ENCODE data around the gene LOC128125822.
"Not testable (repeated sequence)": the region's sequence is repeated elsewhere in the genome, so short reads cannot be mapped to it uniquely, and the experiment has no call there.

LOC128125822 gene

GRCh38 chr6:63584125-63584514 lies 11.8 kb downstream of the LOC128125822 start:
- ChIA-PET CTCF (interaction anchor here (0.6 to 2.9 kb wide), 7 partner anchors 10 to 235 kb away, joined by 3 to 18 read pairs (median 5); no protein-coding TSS in a partner anchor), POLR2A (interaction anchor here (0.5 to 2.1 kb wide), 12 partner anchors 10 to 295 kb away, joined by 3 to 11 read pairs (median 4); partner anchors contain the start of gene PHF3)
- Mint-ChIP-seq H3K36me3 (ENCODE audit: insufficient read depth, unreplicated experiment) (peaks cover 63% of the 10 kb centered on the region), H3K4me1 (ENCODE audit: insufficient read depth, unreplicated experiment) (peaks cover 4% of the 10 kb centered on the region), H3K27ac (ENCODE audit: low read depth, unreplicated experiment) (no peak overlapping the region), H3K4me3 (ENCODE audit: unreplicated experiment) (no peak overlapping the region), H3K9me3 (ENCODE audit: unreplicated experiment) (no peaks in the 10 kb centered on the region), H3K27me3 (ENCODE audit: insufficient read depth, unreplicated experiment) (no peaks in the 10 kb centered on the region)
- peak; percentile 44 for DNase-seq (ENCODE audit: unreplicated experiment)
- TF ChIP-seq CTCF (IDR thresholded peaks at IDR 0.05; ENCODE audit: unreplicated experiment) = no peak
- BruUV-seq (replicated peaks) = no TSS peak
- intact Hi-C loops (cut with micrococcal nuclease) = no loop called here

GRCh38 chr6:63584566-63584965 lies 12.3 kb downstream of the LOC128125822 start:
- no TSS peak for BruUV-seq (replicated peaks)
- H3K9me3 Mint-ChIP-seq (ENCODE audit: unreplicated experiment) = no peaks in the 10 kb centered on the region
- intact Hi-C loops (cut with micrococcal nuclease) = no loop called here
- TF ChIP-seq CTCF (IDR thresholded peaks at IDR 0.05; ENCODE audit: unreplicated experiment) = no peak
- peaks cover 59% of the 10 kb centered on the region for H3K36me3 Mint-ChIP-seq (ENCODE audit: insufficient read depth, unreplicated experiment)
- no peak overlapping the region for H3K4me3 Mint-ChIP-seq (ENCODE audit: unreplicated experiment)
- CTCF ChIA-PET = interaction anchor here (0.6 to 2.9 kb wide), 8 partner anchors 11 to 236 kb away, joined by 3 to 18 read pairs (median 4); no protein-coding TSS in a partner anchor
- H3K27me3 Mint-ChIP-seq (ENCODE audit: insufficient read depth, unreplicated experiment) = no peaks in the 10 kb centered on the region
- no peak overlapping the region for H3K27ac Mint-ChIP-seq (ENCODE audit: low read depth, unreplicated experiment)
- POLR2A ChIA-PET = interaction anchor here (0.5 to 2.1 kb wide), 7 partner anchors 11 to 295 kb away, joined by 3 to 11 read pairs (median 4); no protein-coding TSS in a partner anchor
- H3K4me1 Mint-ChIP-seq (ENCODE audit: insufficient read depth, unreplicated experiment) = peaks cover 4% of the 10 kb centered on the region
- no peak for DNase-seq (ENCODE audit: unreplicated experiment)

GRCh38 chr6:63585652-63586051 lies 13.4 kb downstream of the LOC128125822 start:
- H3K27me3 Mint-ChIP-seq (ENCODE audit: insufficient read depth, unreplicated experiment); intact Hi-C loops (cut with micrococcal nuclease); H3K4me1 Mint-ChIP-seq (ENCODE audit: insufficient read depth, unreplicated experiment); BruUV-seq (replicated peaks); H3K27ac Mint-ChIP-seq (ENCODE audit: low read depth, unreplicated experiment); H3K9me3 Mint-ChIP-seq (ENCODE audit: unreplicated experiment); H3K4me3 Mint-ChIP-seq (ENCODE audit: unreplicated experiment): not testable (repeated sequence)
- CTCF ChIA-PET = interaction anchor here (0.7 to 2.9 kb wide), 2 partner anchors 233 kb away, joined by 3 to 18 read pairs; no protein-coding TSS in a partner anchor
- DNase-seq (ENCODE audit: unreplicated experiment) = peak; percentile 40
- POLR2A ChIA-PET = interaction anchor here (0.8 to 1.6 kb wide), 5 partner anchors 9 to 233 kb away, joined by 3 to 8 read pairs (median 5); no protein-coding TSS in a partner anchor
- peaks cover 48% of the 10 kb centered on the region for H3K36me3 Mint-ChIP-seq (ENCODE audit: insufficient read depth, unreplicated experiment)

GRCh38 chr6:63589952-63590411 lies 17.7 kb downstream of the LOC128125822 start:
- H3K9me3 Mint-ChIP-seq (ENCODE audit: unreplicated experiment) = no peaks in the 10 kb centered on the region
- ChIA-PET CTCF (no interaction called here), POLR2A (no interaction called here)
- H3K27ac Mint-ChIP-seq (ENCODE audit: low read depth, unreplicated experiment) = no peak overlapping the region
- TF ChIP-seq CTCF (IDR thresholded peaks at IDR 0.05; ENCODE audit: unreplicated experiment) = no peak
- intact Hi-C loops (cut with micrococcal nuclease) = no loop called here
- no peaks in the 10 kb centered on the region for H3K4me1 Mint-ChIP-seq (ENCODE audit: insufficient read depth, unreplicated experiment)
- H3K4me3 Mint-ChIP-seq (ENCODE audit: unreplicated experiment) = no peak overlapping the region
- peaks cover 6% of the 10 kb centered on the region for H3K36me3 Mint-ChIP-seq (ENCODE audit: insufficient read depth, unreplicated experiment)
- no peaks in the 10 kb centered on the region for H3K27me3 Mint-ChIP-seq (ENCODE audit: insufficient read depth, unreplicated experiment)
- no peak for DNase-seq (ENCODE audit: unreplicated experiment)
- BruUV-seq (replicated peaks) = no TSS peak

Measured in MCF 10A (cell line).